Measurements from ENCODE around the gene EVI2B.
"Not testable (repeated sequence)": the region's sequence is repeated elsewhere in the genome, so short reads cannot be mapped to it uniquely, and the experiment has no call there.

The EVI2B gene

DNA sequence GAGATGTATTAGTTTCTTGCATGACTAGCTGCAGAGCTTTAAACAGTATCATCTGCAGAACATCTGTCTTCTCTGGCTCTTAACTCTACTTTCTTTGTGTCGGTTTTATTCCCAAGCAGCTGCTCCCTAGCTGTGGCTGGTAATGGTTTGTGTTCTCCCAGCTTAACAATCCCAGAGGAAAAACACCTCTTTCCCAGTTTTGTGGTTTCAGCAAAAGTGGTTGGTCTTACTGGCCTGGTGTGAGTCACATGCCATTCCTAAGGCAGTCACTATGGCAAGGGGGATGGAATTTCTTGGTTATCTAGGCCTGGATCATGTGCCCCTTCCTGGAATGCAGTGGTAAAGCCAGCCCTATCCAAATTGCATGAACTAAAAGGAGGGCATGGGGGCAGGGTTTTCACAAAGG lies 44.3 kb downstream of the EVI2B start:
- no peak for DNase-seq (ENCODE audit: low read depth)

- DNase-seq (ENCODE audit: low read depth), result no peak
Observed at GRCh38 chr17:31269036-31269577, 44.7 kb downstream of the EVI2B start.

DNA sequence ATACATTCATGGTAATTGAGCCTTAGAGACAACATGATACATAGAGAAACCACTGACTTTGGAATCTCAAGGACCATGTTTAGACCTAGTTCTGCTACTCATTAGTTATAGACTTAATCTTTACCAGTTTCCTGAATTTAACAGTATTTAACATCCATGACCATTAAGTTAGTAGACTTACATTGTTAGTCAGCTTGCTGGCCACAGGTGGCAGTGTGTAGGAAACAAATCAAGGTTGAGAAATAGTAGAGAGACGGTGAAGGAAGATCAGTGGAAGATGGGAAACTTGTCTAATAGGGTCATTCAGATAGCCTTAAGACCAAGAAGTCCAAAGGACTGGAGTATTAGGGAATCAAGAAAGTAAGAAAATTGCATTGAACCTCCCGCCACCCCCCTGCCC lies 47.8 kb downstream of the EVI2B start:
- DNase-seq (ENCODE audit: low read depth), result no peak

GRCh38 chr17:31262923-31263322 lies 50.9 kb downstream of the EVI2B start:
- DNase-seq (ENCODE audit: low read depth), result not testable (repeated sequence)

- no peak for DNase-seq (ENCODE audit: low read depth)
Observed at GRCh38 chr17:31261601-31262000, 52.3 kb downstream of the EVI2B start.

DNA sequence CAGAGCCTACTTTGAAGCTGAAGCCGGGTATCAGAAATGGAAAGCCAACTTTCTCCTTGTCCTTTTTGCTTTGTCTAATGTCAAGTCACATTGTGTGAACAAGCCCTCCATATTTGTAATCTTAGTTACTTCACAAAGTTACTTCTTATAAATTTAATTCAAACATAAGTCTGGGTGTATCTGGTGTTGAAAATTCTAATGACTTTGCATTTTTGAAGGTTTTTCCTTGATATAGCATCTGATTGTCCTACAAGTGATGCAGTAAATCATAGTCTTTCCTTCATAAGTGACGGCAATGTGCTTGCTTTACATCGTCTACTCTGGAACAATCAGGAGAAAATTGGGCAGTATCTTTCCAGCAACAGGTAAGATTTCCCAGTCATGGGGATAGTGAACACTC lies 53.7 kb downstream of the EVI2B start:
- DNase-seq (ENCODE audit: low read depth), result no peak

DNA sequence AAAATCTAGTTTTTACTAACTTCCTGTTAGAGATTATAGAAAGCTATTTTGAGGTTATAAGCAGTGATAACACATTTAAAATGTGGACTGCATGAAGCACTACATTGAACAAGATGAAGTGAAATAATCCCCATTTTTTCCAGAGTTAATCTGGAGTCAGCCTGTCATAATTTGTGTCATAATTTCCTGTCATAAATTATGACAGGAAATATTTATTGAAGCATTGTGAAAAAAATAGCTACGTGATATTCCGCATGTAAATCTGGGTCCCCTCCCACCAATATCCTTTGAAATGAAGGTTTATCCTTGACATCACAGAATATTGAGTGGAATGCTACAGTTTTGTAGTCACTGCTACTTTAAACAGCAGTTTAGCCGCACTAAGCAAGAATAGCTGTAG lies 56.9 kb downstream of the EVI2B start:
- no peak for DNase-seq (ENCODE audit: low read depth)

- DNase-seq (ENCODE audit: low read depth), result no peak
Observed at GRCh38 chr17:31254654-31255053, 59.2 kb downstream of the EVI2B start.

Data from activated T-helper 9 cell treated with anti-CD3 and anti-CD28 coated beads, Interleukin-2, amount 50 U/mL, for 16 hours (primary cell).